ENCODE data around the gene SLC22A23. TPM values are rescaled to one million over a fixed set of nuclear protein-coding genes. Genes with fewer than 3 reads are reported as not detected.

The SLC22A23 gene, protein sequence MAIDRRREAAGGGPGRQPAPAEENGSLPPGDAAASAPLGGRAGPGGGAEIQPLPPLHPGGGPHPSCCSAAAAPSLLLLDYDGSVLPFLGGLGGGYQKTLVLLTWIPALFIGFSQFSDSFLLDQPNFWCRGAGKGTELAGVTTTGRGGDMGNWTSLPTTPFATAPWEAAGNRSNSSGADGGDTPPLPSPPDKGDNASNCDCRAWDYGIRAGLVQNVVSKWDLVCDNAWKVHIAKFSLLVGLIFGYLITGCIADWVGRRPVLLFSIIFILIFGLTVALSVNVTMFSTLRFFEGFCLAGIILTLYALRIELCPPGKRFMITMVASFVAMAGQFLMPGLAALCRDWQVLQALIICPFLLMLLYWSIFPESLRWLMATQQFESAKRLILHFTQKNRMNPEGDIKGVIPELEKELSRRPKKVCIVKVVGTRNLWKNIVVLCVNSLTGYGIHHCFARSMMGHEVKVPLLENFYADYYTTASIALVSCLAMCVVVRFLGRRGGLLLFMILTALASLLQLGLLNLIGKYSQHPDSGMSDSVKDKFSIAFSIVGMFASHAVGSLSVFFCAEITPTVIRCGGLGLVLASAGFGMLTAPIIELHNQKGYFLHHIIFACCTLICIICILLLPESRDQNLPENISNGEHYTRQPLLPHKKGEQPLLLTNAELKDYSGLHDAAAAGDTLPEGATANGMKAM
- 10.3 TPM for total RNA-seq

DNA sequence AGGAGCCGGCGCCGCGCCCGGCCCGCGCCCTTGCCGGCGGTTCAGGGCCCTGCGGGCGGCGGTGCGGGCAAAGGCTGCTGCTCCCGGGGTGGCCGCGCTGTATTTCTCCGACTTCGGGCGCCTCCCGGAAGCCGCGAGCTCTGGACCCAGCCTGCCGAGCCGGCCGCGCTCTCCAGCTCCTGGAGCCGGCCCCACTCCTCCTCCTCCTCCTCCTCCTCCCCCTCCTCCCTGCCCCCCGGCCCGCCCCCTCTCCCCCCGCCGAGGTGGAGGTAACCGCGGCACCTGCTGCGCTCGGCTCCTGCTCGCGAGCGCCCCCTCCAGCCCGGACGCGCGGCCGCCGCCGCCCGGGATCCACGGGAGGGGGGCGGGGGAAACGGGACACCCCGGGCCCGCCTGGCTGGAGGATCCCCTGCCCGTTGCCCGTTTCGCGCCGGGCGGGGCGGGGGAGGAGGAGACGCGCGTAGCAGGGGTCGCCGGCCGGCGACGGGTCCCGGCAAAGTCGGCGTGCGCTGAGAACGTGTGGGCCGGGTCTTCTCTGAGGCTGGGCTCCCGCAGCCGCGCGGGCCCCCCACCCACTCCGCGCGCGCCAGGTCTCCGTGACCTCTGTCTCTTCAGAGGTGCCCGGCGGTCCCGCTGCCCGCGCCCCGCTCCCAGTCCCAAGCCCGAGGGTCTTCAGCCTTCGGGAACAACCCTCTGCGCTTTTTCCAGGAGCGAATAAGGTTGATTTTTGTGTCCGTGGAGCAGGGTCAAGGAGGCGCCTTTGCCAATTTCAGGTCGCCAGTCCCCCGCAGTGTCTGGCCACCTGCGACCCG, at the start of gene SLC22A23:
Gene SLC22A23 (minus strand): TSS at position 153 of the 812 bp plus-strand sequence. CDS start 491 bp downstream, outside the sequence.
- ATAC-seq (peak; percentile 55), DNase-seq (ENCODE audit: low spot score) (peak; percentile 75)
- intact Hi-C loops (cut with DNase I), result loop anchor here (10.0 kb wide), 1 partner anchor 172 kb away; no protein-coding TSS in a partner anchor

DNA sequence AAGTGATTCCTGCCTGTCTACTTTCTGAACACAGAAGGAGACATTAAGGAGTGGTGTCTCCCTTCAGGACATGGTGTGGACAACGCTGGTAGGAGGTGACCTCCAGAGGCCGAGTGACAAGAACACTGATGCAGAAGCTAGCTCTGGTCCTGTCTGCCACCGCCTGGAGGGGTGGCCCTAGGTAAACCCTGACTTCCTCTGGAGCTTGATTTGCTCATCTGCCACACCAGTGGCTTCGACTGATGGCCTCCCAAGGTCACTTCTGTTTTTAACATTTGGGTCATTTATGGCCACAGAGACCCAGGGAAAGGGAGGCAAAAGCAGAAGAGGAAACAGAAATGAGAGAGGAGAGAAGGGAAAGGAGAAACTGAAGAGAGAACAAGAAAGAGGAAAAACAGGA, 49.4 kb upstream of the SLC22A23 start:
- intact Hi-C loops (cut with DNase I), result no loop called here
- DNase-seq (ENCODE audit: low spot score) (no peak), ATAC-seq (peak; percentile 44)

- DNase-seq (ENCODE audit: low spot score) (no peak), ATAC-seq (peak; percentile 44)
- intact Hi-C loops (cut with DNase I), result no loop called here
These were observed 48.3 kb upstream of the SLC22A23 start for GRCh38 chr6:3504938-3505805.

DNA sequence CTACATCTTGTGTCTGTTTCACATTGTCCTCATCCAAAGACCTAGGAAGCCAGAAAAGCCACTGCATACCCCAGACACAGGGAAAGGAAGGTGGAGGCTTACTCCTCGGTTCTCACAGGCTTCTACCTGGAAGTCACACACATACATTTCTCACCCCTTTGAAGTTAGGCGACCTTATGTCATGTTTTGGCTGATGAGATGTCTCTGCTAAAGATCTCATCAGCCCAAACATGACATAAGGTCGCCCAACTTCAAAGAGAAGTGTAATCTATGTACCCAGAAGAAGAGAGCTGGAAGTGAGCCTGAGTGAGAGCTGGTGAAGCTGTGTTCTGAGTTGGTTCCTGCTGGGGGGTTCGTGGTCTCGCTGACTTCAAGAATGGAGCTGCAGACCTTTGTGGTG, 47.5 kb upstream of the SLC22A23 start:
- ATAC-seq, result no peak
- intact Hi-C loops (cut with DNase I), result no loop called here
- no peak for DNase-seq (ENCODE audit: low spot score)

DNA sequence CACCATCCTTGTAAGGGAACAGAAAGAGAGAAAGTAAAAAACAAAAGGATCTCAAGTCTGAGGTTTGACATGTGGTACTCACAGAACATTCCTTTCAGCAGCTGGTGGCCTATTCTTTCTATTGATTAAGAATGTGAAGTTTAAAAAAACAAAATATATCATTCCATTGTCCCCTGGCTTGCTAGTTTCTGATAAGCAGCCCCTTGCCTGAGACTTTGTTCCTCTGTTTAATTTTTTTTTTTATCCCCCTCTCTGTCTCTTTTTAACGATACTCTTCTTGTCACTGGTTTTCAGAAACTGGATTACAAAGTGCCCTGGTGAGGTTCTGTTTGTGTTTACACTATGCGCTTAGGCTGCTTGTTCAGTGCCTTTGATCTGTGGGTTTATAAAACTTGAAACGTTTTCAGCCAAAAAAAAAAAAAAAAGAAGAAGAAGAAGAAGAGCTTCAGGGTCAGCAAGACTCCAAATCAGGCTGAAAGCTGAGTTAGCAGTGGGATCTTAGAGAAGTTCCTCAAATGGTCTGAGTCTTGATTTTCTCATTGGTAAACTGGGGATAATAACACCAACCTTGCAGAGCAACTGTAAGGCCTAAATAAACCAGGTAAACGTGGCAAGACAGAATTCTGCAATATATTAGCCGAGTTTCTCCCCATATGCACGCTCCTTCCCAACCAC, 45.1 kb upstream of the SLC22A23 start:
- intact Hi-C loops (cut with DNase I), result no loop called here
- DNase-seq (ENCODE audit: low spot score) (no peak), ATAC-seq (no peak)

DNA sequence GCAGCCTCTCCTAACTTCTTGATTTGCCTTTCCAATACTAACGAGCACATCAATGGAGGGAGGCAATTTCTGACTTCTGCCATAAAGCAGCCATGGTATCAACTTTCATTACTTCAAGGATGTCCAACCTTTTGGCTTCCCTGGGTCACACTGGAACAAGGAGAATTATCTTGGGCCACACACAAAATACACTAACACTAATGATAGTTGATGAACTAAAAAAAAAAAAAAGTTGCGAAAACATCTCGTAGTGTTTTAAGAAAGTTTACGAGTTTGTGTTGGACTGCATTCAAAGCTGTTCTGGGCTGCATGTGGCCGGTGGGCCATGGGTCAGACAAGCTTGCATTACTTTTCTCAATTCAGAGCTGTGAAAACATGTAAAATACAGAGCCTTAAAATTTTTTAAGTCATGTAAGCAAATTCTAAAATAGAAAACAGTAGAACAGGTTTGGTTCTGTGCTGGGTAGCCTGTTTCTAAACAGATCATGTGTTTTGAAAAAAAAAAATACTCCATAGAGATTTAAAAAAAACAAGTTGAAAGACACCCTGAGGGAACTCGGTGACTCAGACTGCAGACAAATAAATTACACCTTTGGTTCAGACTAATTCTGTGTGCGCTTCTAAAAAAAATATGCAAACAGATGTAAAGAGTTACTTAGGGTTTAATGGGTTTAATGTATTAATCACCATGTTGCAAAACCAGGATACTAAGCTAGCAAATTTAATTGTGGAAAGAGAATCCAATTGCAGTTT, 43.6 kb upstream of the SLC22A23 start:
- DNase-seq (ENCODE audit: low spot score) (no peak), ATAC-seq (peak; percentile 53)
- intact Hi-C loops (cut with DNase I), result no loop called here

- ATAC-seq (no peak), DNase-seq (ENCODE audit: low spot score) (no peak)
- intact Hi-C loops (cut with DNase I), result no loop called here
These were observed 42.8 kb upstream of the SLC22A23 start for GRCh38 chr6:3499603-3500002.

- DNase-seq (ENCODE audit: low spot score) (no peak), ATAC-seq (no peak)
- intact Hi-C loops (cut with DNase I), result no loop called here
These were observed 39.5 kb upstream of the SLC22A23 start for GRCh38 chr6:3496395-3496794.

- ATAC-seq, result no peak
- intact Hi-C loops (cut with DNase I), result no loop called here
- DNase-seq (ENCODE audit: low spot score), result no peak
These were observed 37.7 kb upstream of the SLC22A23 start for GRCh38 chr6:3494391-3495100.

GRCh38 chr6:3490625-3490980, 33.8 kb upstream of the SLC22A23 start:
- ATAC-seq (no peak), DNase-seq (ENCODE audit: low spot score) (no peak)
- intact Hi-C loops (cut with DNase I), result no loop called here

GRCh38 chr6:3489961-3490624, 33.2 kb upstream of the SLC22A23 start:
- intact Hi-C loops (cut with DNase I), result no loop called here
- DNase-seq (ENCODE audit: low spot score) (no peak), ATAC-seq (no peak)

GRCh38 chr6:3489027-3489757, 32.3 kb upstream of the SLC22A23 start:
- intact Hi-C loops (cut with DNase I), result no loop called here
- no peak for ATAC-seq
- no peak for DNase-seq (ENCODE audit: low spot score)

- intact Hi-C loops (cut with DNase I), result no loop called here
- DNase-seq (ENCODE audit: low spot score) (no peak), ATAC-seq (no peak)
These were observed 28.1 kb upstream of the SLC22A23 start for GRCh38 chr6:3484946-3485345.

DNA sequence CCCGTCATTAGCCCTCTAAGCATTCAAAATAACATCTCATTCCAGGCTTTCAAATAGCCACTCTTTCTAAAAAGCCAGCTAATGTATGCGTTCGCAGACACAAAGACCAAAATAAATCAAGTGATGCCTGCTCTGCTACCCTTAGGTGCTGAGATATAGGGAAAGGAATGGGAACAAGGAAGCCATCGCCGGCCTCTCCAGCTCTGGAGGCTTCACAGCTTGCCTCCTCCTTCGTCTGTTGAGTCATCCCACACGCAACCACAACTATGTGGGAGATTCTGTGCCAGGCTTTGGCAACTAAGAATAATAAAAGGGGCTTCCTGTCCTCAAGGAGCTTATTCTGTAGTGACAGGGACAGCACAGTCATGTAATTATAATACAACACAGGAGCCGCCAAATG, 27.3 kb upstream of the SLC22A23 start:
- intact Hi-C loops (cut with DNase I), result no loop called here

GRCh38 chr6:3483675-3484074, 26.8 kb upstream of the SLC22A23 start:
- no peak for ATAC-seq

More for the DNA sequence above, 27.3 kb upstream of the SLC22A23 start:
- no peak for ATAC-seq
- DNase-seq (ENCODE audit: low spot score), result no peak

GRCh38 chr6:3482869-3483268, 26.0 kb upstream of the SLC22A23 start:
- intact Hi-C loops (cut with DNase I), result no loop called here
- no peak for ATAC-seq
- no peak for DNase-seq (ENCODE audit: low spot score)

More at GRCh38 chr6:3483675-3484074, 26.8 kb upstream of the SLC22A23 start:
- DNase-seq (ENCODE audit: low spot score), result no peak
- intact Hi-C loops (cut with DNase I), result no loop called here
